Measurements from ENCODE around the gene NEK8.

NEK8 gene

DNA sequence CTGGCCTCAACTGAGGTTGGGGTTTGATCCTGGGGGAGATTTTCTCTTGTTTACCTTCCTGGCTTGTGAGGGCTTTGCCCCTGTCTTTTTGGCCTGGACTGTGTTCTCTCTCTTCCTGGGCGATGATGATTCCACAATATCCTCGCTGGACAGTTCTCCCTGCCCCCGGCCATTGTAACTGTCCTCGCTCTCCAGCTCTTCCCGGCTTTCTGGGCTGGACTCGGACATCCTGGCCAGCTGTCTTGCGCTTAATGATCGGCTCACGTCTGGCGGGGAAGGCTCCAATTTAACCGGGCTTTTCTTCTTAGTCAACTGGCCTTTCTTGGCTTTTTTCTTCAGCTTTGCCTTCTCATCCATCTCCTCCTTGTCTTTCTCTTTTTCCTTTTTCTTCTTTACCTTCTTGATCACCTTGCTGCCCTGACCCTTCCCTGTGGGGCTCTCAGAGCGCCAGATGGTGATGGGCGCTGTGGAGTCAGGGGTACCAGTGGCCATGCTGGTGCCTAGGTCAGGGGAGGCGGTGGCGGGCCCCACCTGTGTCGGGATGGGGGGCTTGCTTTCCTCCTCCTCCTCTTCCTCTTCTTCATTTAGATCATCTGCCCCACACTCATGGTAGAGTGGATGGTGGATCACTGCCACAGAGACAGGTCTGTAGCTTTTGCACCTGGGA, 24.9 kb upstream of the NEK8 start:
- ATAC-seq = no peak
- no peak for TF ChIP-seq ESRRG (CRISPR knock-in tag; IDR thresholded peaks at IDR 0.05)
- TF ChIP-seq TCF4 (CRISPR knock-in tag; IDR thresholded peaks at IDR 0.05; ENCODE audit: borderline replicate concordance) = no peak
- TF ChIP-seq, protein P1, sequence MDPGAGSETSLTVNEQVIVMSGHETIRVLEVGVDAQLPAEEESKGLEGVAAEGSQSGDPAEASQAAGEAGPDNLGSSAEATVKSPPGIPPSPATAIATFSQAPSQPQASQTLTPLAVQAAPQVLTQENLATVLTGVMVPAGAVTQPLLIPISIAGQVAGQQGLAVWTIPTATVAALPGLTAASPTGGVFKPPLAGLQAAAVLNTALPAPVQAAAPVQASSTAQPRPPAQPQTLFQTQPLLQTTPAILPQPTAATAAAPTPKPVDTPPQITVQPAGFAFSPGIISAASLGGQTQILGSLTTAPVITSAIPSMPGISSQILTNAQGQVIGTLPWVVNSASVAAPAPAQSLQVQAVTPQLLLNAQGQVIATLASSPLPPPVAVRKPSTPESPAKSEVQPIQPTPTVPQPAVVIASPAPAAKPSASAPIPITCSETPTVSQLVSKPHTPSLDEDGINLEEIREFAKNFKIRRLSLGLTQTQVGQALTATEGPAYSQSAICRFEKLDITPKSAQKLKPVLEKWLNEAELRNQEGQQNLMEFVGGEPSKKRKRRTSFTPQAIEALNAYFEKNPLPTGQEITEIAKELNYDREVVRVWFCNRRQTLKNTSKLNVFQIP (CRISPR knock-in tag; IDR thresholded peaks at IDR 0.05; ENCODE audit: borderline replicate concordance, low read depth) = no peak
- TF ChIP-seq GLIS3 (CRISPR knock-in tag; IDR thresholded peaks at IDR 0.05) = no peak

DNA sequence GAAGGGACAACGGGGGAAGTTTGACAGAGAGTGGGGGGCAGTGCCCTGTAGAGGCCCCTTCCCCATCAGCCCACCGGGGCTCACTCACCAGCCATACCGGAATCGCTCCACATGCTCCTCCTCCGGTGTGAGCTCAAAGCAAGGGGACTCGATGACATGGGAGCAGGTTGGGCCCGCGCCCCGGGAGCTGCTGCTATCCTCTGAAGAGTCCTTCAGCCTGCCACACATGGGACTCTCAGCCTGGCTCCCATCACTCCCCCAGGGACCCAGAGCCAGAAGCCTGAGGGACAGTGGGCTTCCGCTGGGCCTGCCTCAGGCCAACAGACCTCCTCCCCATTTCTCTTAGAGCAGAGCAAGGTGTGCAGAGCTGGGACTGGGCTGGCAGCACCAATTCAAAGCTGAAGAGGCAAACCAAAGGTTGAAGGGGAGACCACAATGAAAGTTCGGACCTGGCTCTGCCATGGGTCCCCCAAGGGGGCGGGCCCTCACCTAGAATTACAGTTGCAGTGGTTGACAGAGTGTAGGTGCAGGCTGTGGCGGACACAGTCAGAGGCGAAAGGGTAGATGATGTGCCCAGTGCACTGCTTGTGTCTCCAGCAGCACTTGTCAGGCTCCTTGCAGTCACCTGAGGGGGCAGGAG, 24.2 kb upstream of the NEK8 start:
- peak; percentile 4; the same call in 1 of the 3 replicates for ATAC-seq
- TF ChIP-seq, protein P2, sequence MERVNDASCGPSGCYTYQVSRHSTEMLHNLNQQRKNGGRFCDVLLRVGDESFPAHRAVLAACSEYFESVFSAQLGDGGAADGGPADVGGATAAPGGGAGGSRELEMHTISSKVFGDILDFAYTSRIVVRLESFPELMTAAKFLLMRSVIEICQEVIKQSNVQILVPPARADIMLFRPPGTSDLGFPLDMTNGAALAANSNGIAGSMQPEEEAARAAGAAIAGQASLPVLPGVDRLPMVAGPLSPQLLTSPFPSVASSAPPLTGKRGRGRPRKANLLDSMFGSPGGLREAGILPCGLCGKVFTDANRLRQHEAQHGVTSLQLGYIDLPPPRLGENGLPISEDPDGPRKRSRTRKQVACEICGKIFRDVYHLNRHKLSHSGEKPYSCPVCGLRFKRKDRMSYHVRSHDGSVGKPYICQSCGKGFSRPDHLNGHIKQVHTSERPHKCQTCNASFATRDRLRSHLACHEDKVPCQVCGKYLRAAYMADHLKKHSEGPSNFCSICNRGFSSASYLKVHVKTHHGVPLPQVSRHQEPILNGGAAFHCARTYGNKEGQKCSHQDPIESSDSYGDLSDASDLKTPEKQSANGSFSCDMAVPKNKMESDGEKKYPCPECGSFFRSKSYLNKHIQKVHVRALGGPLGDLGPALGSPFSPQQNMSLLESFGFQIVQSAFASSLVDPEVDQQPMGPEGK (CRISPR knock-in tag; IDR thresholded peaks at IDR 0.05; ENCODE audit: borderline replicate concordance) = no peak
- TF ChIP-seq, protein P1 (CRISPR knock-in tag; IDR thresholded peaks at IDR 0.05; ENCODE audit: borderline replicate concordance, low read depth) = no peak
- no peak for TF ChIP-seq ZNF565 (CRISPR knock-in tag; conservative IDR thresholded peaks at IDR 0.05; ENCODE audit: low read depth)
- TF ChIP-seq ARNTL (CRISPR knock-in tag; IDR thresholded peaks at IDR 0.05; ENCODE audit: borderline replicate concordance, low read depth) = no peak
- no peak for TF ChIP-seq TSHZ2 (CRISPR knock-in tag; IDR thresholded peaks at IDR 0.05)

GRCh38 chr17:28705074-28705659, 23.4 kb upstream of the NEK8 start:
- TF ChIP-seq ESRRG (CRISPR knock-in tag; IDR thresholded peaks at IDR 0.05) = no peak
- TF ChIP-seq ISL1 (CRISPR knock-in tag; IDR thresholded peaks at IDR 0.05) = no peak
- ATAC-seq = peak; percentile 13; the same call in 2 of the 3 replicates

GRCh38 chr17:28705728-28706334, 22.8 kb upstream of the NEK8 start:
- TF ChIP-seq TSHZ2 (CRISPR knock-in tag; IDR thresholded peaks at IDR 0.05) (no peak), ESRRG (CRISPR knock-in tag; IDR thresholded peaks at IDR 0.05) (no peak), ARNTL (CRISPR knock-in tag; IDR thresholded peaks at IDR 0.05; ENCODE audit: borderline replicate concordance, low read depth) (no peak), ZC3H10 (CRISPR knock-in tag; IDR thresholded peaks at IDR 0.05) (no peak), ZFP3 (CRISPR knock-in tag; IDR thresholded peaks at IDR 0.05) (no peak), OSR1 (CRISPR knock-in tag; IDR thresholded peaks at IDR 0.05) (no peak), TOX (CRISPR knock-in tag; IDR thresholded peaks at IDR 0.05; ENCODE audit: borderline replicate concordance) (no peak), RARB (CRISPR knock-in tag; IDR thresholded peaks at IDR 0.05) (no peak), ZNF8 (CRISPR knock-in tag; IDR thresholded peaks at IDR 0.05) (no peak), GLIS3 (CRISPR knock-in tag; IDR thresholded peaks at IDR 0.05) (no peak), BACH2 (CRISPR knock-in tag; IDR thresholded peaks at IDR 0.05; ENCODE audit: borderline replicate concordance) (no peak), ISL1 (CRISPR knock-in tag; IDR thresholded peaks at IDR 0.05) (no peak)
- TF ChIP-seq, protein P3, sequence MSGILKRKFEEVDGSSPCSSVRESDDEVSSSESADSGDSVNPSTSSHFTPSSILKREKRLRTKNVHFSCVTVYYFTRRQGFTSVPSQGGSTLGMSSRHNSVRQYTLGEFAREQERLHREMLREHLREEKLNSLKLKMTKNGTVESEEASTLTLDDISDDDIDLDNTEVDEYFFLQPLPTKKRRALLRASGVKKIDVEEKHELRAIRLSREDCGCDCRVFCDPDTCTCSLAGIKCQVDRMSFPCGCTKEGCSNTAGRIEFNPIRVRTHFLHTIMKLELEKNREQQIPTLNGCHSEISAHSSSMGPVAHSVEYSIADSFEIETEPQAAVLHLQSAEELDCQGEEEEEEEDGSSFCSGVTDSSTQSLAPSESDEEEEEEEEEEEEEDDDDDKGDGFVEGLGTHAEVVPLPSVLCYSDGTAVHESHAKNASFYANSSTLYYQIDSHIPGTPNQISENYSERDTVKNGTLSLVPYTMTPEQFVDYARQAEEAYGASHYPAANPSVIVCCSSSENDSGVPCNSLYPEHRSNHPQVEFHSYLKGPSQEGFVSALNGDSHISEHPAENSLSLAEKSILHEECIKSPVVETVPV (CRISPR knock-in tag; IDR thresholded peaks at IDR 0.05) = no peak
- ATAC-seq = no peak; the same call in 2 of the 3 replicates
